ENCODE measurements around the gene RTL3.

DNA sequence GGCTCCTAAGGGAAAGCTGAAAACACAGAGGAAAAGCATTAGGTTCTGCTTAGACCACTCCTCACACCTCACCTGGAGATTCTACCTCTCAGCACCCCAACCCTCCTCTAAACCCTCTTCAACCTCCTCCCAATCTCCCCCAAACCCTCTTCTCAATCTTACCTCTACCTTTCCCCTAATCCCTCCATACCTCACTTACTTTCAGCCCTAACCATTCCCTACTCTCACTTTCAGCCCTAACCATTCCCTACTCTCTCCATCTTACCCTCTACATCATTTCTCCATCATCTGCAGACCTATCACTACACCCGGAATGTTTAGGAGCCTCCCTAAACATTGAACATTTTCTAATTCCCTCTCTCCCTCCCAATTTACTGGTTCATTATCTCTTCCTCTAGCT lies 3.5 kb downstream of the RTL3 start:
- TF ChIP-seq POLR2A (IDR thresholded peaks at IDR 0.05; ENCODE audit: extremely low read depth, insufficient read length) (no peak), MYC (IDR thresholded peaks at IDR 0.05; ENCODE audit: low read depth, low read length) (no peak)
- TF ChIP-seq, protein P1, sequence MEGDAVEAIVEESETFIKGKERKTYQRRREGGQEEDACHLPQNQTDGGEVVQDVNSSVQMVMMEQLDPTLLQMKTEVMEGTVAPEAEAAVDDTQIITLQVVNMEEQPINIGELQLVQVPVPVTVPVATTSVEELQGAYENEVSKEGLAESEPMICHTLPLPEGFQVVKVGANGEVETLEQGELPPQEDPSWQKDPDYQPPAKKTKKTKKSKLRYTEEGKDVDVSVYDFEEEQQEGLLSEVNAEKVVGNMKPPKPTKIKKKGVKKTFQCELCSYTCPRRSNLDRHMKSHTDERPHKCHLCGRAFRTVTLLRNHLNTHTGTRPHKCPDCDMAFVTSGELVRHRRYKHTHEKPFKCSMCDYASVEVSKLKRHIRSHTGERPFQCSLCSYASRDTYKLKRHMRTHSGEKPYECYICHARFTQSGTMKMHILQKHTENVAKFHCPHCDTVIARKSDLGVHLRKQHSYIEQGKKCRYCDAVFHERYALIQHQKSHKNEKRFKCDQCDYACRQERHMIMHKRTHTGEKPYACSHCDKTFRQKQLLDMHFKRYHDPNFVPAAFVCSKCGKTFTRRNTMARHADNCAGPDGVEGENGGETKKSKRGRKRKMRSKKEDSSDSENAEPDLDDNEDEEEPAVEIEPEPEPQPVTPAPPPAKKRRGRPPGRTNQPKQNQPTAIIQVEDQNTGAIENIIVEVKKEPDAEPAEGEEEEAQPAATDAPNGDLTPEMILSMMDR (IDR thresholded peaks at IDR 0.05; ENCODE audit: low read depth, low read length), result no peak
- TF ChIP-seq, protein P2, sequence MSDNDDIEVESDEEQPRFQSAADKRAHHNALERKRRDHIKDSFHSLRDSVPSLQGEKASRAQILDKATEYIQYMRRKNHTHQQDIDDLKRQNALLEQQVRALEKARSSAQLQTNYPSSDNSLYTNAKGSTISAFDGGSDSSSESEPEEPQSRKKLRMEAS (IDR thresholded peaks at IDR 0.05; ENCODE audit: low read depth, low read length), result no peak

Data from NB4 (cell line).